NCI-H187 (cell line): Measurements from ENCODE around the gene NR2C2AP.
"Not testable (repeated sequence)": the region's sequence is repeated elsewhere in the genome, so short reads cannot be mapped to it uniquely, and the experiment has no call there.

Experiments used
- DNase-seq, 2 experiments: peaks; one replicate each; lab custom pipeline; 2025; lab: John Stamatoyannopoulos, UW

The NR2C2AP gene, protein sequence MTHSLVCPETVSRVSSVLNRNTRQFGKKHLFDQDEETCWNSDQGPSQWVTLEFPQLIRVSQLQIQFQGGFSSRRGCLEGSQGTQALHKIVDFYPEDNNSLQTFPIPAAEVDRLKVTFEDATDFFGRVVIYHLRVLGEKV

DNA sequence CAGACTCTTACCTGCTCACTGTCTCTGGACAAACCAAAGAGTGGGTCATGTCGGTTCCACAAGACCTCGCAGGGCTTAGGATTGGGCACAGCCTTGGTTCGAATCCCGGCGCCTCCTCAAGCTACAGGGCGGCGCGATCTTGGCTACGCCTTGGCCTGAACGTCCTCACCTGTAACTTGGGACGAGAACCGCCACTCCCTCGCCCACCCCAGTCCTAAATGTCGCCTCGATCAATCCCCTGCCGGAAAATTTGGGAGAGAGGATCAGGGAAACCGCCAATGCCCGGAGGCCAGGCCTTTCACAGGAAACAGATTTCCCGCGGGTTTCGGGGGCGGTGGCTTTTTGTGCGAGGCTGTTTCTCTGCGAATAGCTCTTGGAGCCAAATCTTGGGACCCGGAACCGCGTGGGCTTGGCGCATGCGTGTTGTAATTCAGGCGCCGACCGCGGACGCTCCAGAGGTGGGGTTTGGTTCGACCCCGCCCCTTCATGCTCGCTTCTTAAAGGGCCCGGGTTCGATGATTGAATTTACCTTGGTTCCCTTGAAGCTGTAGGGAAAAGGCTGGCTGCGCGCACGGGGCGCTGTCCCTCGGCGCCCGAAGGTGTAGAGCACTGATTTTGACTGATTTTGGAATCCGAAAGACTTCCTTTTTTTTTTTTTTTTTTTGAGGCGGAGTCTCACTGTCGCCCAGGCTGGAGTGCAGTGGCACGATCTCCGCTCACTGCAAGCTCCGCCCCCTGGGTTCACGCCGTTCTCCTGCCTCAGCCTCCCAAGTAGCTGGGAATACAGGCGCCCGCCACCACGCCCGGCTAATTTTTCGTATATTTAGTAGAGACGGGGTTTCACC, at the start of gene NR2C2AP:
Gene NR2C2AP (minus strand): TSS at position 403 of the 845 bp plus-strand sequence. CDS start 354 bp downstream, at position 49.
- peak; percentile 71 to 79 for DNase-seq

DNA sequence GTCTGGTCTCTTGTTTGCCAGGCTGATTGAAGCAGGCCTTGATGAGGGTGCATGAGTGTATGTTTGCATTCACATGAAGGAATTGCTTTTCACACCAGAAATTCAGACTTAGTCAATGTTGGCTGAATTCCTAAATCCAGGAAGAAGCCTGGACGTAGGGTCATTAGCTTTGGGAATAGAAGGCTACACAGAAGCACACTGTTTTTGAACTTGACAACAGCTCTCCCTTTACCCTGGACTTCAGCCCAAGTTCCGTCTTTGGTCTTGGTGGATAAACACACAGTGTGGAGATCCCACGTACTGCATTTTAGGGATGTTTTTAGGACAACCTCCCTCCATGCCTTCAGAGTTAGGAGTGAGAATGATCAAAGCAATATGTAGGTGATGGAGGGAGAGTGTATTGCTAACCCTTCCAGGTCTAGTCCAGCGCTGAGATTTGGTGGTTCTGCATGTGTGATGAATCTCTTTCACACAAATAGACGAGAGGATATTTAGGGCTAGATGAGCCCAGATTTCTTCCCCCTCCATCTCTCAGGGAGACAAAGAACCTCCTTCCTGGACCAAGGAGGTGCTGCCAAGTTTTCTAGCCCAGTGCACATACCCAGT, 47.1 kb upstream of the NR2C2AP start:
- DNase-seq = no peak

DNA sequence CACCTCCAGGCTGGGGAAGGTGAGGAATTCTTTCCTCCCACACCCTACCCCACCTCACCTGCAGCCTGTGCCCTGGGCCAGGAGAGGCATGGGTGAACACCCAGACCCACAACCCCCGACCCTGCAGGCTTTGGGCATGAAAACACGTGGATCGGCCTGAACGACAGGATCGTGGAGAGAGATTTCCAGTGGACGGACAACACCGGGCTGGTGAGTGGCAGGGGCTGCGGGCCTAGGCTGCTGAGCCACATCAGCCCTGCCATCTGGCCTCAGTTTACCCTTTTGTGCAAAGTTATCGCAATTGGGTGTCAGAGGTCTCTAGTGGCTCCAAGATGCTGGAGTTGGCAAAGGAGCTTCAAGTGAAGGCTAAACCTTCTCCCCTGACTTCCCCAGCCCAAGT, 37.3 kb upstream of the NR2C2AP start:
- DNase-seq = no peak

DNA sequence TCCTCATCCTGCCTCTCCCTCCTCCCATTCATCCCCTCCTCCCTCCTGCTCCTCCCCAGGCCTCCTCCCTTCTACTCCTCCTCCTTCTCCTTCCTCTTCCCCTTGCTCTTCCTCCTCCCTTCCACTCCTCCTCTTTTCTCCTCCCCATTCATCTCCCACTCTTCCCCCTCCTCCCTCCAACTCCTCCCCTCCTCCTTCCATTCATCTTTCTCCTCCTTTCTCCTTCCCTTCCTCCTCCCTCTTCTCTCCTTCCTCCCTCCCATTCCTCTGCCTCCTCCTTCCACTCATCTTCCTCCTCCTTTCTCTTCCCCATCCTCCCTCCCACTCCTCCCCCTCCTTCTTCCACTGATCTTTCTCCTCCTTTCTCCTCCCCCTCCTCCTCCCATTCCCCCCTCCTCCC, 36.5 kb upstream of the NR2C2AP start:
- no peak for DNase-seq

DNA sequence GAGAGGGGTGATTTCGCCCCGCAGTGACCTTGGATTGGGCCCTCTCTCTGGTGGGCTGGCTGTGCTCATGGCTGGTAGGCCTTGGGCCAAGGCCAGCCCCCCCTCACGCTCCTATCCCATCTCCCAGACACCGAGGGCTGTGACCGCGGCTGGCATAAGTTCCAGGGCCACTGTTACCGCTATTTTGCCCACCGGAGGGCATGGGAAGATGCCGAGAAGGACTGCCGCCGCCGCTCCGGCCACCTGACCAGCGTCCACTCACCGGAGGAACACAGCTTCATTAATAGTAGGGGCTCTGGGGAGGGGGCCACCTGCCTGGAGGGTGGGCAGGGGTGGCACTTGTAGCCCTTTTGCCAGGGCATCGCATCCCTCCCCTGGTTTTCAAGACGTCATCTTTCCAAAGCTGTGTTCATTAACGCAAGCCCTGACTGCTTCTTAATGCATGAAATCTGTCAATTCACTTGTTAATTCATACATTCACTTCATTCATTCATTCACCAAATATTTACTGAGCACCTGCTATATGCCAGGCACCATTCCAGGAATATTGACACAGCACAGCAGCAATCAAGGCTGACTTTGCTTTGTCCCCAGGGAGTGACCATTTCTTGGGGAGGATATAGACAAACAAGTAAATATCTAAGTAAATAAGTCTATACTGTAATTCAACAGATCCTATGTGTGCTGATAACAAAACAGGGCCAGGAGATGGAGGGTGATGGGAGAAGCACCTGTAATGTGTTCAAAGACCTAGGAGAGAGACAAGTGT, 35.1 kb upstream of the NR2C2AP start:
- DNase-seq = no peak

DNA sequence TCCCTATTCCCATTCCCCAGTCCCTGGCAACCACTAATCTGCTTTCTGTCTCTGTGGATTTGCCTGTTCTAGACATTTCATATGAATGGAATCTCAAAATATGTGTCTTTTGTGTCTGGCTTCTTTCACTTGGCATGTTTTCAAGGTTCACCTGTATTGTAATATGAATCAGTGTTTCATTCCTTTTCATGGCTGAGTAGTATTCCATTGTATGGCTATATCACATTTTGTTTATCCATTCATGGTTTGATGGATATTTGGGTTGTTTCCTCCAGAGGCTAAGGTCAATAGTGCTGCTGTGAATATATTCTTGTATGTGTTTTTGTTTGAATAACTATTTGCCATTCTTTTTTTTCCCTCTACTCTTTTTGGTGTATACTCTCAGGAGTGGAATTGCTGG, 33.0 kb upstream of the NR2C2AP start:
- no peak for DNase-seq

DNA sequence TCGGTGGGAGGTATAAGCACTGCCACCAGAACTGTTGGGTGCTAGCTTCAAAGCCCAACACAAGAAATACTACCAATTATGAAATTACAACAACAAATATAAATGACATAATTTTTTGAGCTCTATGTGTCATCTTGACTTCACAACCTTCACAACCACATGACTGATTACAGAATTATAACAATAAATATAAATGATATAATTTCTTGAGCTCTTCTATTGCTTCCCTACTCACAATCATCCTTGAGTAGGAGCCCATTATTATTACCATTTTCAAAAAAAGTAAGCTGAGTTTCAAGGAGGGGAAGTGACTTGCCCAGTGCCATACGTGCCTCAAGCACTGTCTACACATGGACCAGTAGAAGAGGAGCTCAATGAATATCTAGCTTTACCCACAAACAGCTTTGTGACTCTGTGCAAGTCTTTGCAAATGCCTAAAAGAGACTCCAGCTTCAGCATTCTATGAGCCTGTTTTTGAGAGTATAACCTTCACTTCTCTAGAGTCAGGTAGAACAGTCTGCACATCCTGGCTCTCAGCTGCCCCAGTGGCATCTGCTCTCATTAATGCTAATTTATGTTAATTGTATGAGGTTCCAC, 31.1 kb upstream of the NR2C2AP start:
- no peak for DNase-seq

DNA sequence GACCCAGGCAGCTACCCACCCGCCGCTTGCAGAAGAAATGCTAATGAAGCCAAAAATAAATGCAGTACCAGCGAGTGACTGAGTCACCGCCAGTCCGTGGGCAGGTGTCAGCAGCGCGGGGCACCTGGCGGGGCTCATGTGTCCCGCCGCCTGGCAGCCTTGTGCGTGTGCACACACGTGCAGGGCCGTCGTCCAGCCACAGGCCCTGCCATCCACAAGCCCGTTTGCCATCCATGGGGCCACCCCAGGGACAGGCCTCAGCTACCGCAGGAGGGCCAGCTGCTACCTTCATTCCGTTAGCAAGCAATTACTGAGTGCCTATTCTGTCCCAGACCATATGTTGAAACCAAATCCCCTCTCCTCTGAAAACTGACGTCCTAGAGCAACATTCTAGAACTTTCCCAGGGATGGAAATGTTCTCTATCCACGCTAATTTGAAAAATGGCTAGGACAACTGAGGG, 29.1 kb upstream of the NR2C2AP start:
- no peak for DNase-seq

DNA sequence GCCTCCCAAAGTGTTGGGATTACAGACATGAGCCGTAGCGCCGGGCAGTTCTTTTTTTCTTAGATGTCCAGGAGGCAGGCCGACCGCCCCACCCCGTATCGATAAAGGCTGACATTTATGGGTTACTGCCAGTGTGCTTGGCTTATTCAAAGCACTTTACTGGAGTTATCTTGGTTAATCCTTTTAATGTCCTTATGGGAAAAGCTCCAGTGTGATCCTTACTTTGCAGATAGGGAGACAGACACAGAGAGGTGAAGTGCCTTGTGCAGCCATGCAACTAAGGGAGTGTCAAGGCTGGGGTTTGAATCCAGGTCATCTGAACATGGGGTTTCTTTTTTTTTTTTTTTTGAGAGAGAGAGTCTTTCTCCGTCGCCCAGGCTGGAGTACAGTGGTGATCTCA, 27.8 kb upstream of the NR2C2AP start:
- no peak for DNase-seq

DNA sequence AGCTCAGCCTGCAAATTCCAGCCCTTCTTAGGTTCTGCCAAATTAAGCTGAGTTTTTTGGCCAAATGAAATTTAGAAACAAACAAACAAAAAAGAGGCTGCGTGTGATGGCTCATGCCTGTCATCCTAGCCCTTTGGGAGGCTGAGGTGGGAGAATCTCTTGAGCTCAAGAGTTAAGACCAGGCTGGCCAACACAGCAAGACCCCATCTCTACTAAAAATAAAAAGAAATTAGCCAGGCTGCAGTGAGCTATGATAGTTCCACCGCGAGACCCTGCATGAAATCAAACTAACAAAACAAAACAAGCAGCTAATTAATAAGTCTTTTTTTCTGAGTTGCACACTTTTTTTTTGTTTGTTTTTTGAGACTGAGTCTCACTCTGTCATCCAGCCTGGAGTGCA, 26.5 kb upstream of the NR2C2AP start:
- DNase-seq = no peak

DNA sequence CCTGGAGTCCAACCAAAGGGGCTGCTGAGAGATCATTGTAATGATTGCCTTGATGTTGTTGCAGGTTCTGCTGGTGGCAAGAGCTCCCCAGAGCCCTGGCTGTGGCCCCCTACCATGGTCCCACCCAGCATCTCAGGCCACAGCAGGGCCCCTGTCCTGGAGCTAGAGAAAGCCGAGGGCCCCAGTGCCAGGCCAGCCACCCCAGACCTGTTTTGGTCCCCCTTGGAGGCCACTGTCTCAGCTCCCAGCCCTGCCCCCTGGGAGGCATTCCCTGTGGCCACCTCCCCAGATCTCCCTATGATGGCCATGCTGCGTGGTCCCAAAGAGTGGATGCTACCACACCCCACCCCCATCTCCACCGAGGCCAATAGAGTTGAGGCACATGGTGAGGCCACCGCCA, 24.0 kb upstream of the NR2C2AP start:
- no peak for DNase-seq

DNA sequence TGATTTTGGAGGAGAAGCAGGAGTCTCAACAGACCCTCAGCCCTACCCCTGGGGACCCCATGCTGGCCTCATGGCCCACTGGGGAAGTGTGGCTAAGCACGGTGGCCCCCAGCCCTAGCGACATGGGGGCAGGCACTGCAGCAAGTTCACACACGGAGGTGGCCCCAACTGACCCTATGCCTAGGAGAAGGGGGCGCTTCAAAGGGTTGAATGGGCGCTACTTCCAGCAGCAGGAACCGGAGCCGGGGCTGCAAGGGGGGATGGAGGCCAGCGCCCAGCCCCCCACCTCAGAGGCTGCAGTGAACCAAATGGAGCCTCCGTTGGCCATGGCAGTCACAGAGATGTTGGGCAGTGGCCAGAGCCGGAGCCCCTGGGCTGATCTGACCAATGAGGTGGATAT, 23.4 kb upstream of the NR2C2AP start:
- DNase-seq = no peak

DNA sequence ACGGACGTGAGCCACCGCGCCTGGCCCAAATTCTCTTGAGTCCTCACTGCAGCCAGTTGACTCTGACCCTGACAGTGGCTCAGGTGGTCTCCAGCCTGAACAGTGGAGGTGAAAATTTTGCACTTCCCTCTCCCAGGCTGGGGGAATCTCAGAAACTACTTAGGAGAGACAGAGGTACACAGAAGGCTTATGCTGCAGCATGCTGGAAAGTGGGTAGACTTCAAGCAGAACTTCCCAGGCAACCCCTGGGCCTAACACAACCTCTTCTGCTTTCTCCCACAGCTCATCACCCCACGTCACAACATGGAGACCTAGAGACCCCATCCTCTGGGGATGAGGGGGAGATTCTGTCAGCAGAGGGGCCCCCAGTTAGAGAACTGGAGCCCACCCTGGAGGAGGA, 23.0 kb upstream of the NR2C2AP start:
- no peak for DNase-seq

DNA sequence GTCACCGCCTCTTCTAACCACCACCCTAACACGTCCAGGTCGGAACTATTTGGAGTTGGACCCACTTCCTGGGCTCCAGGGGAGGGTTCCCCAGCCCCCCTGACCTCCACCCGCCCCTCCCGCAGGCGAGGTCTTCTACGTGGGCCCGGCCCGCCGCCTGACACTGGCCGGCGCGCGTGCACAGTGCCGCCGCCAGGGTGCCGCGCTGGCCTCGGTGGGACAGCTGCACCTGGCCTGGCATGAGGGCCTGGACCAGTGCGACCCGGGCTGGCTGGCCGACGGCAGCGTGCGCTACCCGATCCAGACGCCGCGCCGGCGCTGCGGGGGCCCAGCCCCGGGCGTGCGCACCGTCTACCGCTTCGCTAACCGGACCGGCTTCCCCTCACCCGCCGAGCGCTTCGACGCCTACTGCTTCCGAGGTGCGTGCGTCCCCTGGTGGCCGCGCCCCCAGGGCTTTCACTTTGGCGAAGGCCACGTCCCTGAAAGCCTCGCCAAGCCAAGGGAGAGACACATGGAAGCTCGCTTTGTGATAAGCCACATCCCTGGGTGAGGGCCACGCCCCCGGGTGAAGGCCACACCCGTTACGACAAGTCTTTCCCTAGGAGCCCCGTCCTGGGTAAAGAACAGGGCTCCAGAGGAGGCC, 21.8 kb upstream of the NR2C2AP start:
- DNase-seq = peak in 1 of 2 experiments; percentile 17

DNA sequence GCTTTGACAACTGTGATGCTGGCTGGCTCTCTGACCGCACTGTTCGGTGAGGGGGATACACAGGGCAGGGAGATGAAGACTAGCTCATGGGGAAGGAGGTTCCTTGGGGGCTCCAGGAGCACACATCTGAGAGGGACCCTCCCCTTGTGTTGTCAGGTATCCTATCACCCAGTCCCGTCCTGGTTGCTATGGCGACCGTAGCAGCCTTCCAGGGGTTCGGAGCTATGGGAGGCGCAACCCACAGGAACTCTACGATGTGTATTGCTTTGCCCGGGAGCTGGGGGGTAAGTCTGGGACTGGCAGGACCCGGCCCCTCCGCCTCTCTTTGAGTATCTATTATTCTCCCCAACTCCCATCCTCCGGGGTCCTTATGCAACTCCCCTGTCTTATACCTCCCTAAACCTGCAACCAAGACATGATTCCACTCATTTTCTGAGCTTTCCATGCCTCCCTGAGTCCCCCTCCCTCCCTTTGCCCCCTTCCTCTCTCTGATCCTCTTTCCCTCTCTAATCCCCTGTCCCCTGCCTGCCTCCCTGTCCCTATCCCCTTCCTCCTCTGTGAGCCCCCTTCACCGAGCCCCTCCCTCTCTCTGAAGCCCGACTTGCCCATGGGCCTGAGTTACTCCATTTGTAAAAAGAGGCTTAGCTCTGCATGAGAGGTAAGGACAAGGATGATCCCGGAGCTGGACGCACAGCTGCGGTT, 21.1 kb upstream of the NR2C2AP start:
- no peak for DNase-seq

DNA sequence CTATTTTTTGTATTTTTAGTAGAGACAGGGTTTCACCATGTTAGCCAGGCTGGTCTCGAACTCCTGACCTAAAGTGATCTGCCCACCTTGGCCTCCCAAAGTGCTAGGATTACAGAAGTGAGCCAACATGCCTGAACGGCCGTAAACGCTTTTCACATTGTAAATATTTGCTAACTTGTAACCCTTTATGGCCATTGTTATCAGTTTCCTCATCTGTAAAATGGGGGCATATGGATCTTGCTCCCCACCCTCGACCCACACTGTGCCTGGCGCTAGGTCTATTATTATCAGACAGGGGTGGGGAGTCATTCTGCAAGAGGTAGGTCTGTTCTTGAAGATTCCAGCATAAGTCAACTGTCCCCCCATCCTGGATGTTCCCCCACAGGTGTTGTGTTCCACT, 20.4 kb upstream of the NR2C2AP start:
- DNase-seq = no peak

DNA sequence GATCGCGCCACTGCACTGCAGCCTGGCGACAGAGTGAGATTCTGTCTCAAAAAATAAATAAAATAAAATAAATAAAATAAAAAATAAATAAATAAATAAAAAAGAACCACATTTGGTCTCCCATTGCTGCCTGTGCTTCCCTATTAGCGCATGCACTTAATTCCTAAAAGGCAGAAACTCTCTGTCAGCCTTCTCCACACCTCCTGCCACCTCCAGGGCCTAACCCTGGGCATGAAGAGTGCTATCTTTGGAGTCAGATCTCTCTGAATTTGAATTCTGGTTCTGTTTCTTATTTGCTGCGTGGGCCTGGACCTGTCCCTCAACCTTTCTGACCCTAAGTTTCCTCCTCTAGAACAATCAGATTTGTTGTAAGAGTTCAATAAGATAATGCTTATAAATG, 19.8 kb upstream of the NR2C2AP start:
- DNase-seq = no peak

DNA sequence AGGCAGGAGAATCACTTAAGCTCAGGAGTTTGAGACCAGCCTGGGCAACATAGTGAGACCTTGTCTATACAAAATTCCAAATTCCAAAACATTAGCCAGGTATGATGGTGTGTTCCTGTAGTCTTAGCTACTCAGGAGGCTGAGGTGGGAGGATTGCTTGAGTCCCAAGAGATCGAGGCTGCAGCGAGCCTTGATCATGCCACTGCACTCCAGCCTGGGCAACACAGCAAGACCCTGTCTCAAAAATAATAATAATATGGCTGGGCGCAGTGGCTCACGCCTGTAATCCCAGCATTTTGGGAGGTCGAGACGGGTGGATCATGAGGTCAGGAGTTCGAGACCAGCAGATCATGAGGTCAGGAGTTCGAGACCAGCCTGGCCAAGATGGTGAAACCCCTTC, 17.8 kb upstream of the NR2C2AP start:
- DNase-seq = not testable (repeated sequence)

DNA sequence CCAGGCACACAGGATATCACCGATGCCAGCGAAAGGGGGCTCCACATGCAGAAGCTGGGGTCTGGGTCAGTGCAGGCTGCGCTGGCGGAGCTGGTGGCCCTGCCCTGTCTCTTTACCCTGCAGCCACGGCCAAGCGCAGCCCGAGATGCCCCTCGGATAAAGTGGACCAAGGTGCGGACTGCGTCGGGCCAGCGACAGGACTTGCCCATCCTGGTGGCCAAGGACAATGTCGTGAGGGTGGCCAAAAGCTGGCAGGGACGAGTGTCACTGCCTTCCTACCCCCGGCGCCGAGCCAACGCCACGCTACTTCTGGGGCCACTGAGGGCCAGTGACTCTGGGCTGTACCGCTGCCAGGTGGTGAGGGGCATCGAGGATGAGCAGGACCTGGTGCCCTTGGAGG, 15.7 kb upstream of the NR2C2AP start:
- DNase-seq = no peak

DNA sequence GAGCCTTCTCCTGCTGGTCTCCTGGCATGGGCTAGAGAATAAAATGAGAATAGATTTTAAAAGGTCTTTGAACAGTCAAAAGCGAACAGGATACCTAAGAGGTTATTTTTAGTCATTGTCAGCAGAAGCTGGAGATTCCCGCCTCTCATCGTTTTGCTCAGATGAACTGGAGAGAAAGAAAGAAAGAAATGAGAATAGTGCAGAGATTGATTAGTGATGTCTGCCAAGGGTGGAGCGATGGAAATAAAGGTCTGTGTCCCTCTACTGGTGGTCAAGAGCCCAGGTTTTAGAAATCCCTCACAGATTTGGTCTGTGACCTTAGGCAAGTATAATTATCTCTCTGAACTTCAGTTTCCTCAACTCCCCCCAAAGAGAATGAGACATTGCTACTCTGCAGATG, 13.9 kb upstream of the NR2C2AP start:
- no peak for DNase-seq

DNA sequence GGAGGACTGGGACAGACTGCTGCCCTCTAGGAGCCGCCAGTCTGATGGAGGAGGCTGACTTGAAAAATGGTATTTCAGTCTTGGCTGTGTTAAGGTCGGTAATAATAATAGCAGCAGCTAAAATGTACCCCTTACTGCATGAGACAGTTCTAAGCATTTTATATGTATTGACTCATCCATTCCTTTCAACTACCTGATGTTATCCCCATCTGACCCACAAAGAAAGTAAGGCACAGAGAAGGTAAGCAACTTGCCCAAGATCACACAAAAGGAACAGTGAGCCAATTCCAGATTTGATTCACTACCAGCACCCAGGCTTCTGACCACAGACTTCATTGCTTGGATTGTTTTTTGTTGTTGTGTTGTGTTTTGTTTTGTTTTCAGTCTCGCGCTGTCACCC, 12.6 kb upstream of the NR2C2AP start:
- DNase-seq = no peak
